ENCODE data around the gene RXRB. TPM values are rescaled to one million over a fixed set of nuclear protein-coding genes. Genes with fewer than 3 reads are reported as not detected.

RXRB gene
- total and polyA plus RNA-seq, 2 of the 13 experiments (the other 11 are each of a cell fraction or from before 2014, with no cell fraction given), result 26.7 to 55.7 TPM

GRCh38 chr6:33205191-33206026 is 4.9 kb upstream of the RXRB start (continued):
- TF ChIP-seq POLR2A (IDR thresholded peaks at IDR 0.05; ENCODE audit: insufficient read depth in 1 of 2, low read depth in 2 of 2, low read length in 2 of 2) (no peak), TAF1 (CRISPR knock-in tag; IDR thresholded peaks at IDR 0.05) (no peak), TBL1XR1 (IDR thresholded peaks at IDR 0.05; ENCODE audit: borderline replicate concordance, low read length, partially characterized antibody) (no peak), HOXD1 (CRISPR knock-in tag; IDR thresholded peaks at IDR 0.05) (no peak), SALL2 (CRISPR knock-in tag; IDR thresholded peaks at IDR 0.05) (no peak), PRPF4 (IDR thresholded peaks at IDR 0.05; ENCODE audit: low read depth, low read length, poor library complexity, severe bottlenecking) (no peak), HMGXB4 (CRISPR knock-in tag; IDR thresholded peaks at IDR 0.05; ENCODE audit: borderline replicate concordance in 1 of 2, low read depth in 1 of 2) (no peak), SP4 (CRISPR knock-in tag; IDR thresholded peaks at IDR 0.05) (no peak), ZNF383 (CRISPR knock-in tag; IDR thresholded peaks at IDR 0.05; ENCODE audit: borderline replicate concordance) (no peak), YEATS2 (CRISPR knock-in tag; IDR thresholded peaks at IDR 0.05; ENCODE audit: borderline replicate concordance) (no peak), NCOA2 (CRISPR knock-in tag; IDR thresholded peaks at IDR 0.05) (no peak), ZNF891 (CRISPR knock-in tag; IDR thresholded peaks at IDR 0.05) (peak; percentile 41; the same call in 1 of the 2 replicates), SAP130 (CRISPR knock-in tag; IDR thresholded peaks at IDR 0.05; ENCODE audit: low read depth) (peak; percentile 13; the same call in 1 of the 2 replicates), ZBTB7A (CRISPR knock-in tag; IDR thresholded peaks at IDR 0.05) (peak; percentile 35; the same call in 1 of the 2 replicates), MZF1 (CRISPR knock-in tag; IDR thresholded peaks at IDR 0.05; ENCODE audit: borderline replicate concordance) (0 out of 2 replicates have a peak, but pooled peaks have one; percentile 13), TIGD3 (CRISPR knock-in tag; IDR thresholded peaks at IDR 0.05; ENCODE audit: borderline replicate concordance) (no peak)
- TF ChIP-seq, protein P1, sequence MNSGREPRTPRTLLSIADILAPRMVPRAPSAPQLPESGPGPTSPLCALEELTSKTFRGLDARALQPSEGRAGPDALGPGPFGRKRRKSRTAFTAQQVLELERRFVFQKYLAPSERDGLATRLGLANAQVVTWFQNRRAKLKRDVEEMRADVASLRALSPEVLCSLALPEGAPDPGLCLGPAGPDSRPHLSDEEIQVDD (CRISPR knock-in tag; IDR thresholded peaks at IDR 0.05; ENCODE audit: borderline replicate concordance), result no peak
- TF ChIP-seq, protein P2, sequence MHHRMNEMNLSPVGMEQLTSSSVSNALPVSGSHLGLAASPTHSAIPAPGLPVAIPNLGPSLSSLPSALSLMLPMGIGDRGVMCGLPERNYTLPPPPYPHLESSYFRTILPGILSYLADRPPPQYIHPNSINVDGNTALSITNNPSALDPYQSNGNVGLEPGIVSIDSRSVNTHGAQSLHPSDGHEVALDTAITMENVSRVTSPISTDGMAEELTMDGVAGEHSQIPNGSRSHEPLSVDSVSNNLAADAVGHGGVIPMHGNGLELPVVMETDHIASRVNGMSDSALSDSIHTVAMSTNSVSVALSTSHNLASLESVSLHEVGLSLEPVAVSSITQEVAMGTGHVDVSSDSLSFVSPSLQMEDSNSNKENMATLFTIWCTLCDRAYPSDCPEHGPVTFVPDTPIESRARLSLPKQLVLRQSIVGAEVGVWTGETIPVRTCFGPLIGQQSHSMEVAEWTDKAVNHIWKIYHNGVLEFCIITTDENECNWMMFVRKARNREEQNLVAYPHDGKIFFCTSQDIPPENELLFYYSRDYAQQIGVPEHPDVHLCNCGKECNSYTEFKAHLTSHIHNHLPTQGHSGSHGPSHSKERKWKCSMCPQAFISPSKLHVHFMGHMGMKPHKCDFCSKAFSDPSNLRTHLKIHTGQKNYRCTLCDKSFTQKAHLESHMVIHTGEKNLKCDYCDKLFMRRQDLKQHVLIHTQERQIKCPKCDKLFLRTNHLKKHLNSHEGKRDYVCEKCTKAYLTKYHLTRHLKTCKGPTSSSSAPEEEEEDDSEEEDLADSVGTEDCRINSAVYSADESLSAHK (CRISPR knock-in tag; IDR thresholded peaks at IDR 0.05; ENCODE audit: borderline replicate concordance), result no peak
- TF ChIP-seq, protein P3, sequence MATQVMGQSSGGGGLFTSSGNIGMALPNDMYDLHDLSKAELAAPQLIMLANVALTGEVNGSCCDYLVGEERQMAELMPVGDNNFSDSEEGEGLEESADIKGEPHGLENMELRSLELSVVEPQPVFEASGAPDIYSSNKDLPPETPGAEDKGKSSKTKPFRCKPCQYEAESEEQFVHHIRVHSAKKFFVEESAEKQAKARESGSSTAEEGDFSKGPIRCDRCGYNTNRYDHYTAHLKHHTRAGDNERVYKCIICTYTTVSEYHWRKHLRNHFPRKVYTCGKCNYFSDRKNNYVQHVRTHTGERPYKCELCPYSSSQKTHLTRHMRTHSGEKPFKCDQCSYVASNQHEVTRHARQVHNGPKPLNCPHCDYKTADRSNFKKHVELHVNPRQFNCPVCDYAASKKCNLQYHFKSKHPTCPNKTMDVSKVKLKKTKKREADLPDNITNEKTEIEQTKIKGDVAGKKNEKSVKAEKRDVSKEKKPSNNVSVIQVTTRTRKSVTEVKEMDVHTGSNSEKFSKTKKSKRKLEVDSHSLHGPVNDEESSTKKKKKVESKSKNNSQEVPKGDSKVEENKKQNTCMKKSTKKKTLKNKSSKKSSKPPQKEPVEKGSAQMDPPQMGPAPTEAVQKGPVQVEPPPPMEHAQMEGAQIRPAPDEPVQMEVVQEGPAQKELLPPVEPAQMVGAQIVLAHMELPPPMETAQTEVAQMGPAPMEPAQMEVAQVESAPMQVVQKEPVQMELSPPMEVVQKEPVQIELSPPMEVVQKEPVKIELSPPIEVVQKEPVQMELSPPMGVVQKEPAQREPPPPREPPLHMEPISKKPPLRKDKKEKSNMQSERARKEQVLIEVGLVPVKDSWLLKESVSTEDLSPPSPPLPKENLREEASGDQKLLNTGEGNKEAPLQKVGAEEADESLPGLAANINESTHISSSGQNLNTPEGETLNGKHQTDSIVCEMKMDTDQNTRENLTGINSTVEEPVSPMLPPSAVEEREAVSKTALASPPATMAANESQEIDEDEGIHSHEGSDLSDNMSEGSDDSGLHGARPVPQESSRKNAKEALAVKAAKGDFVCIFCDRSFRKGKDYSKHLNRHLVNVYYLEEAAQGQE (IDR thresholded peaks at IDR 0.05; ENCODE audit: borderline replicate concordance in 1 of 2, low read depth in 1 of 2, low read length in 2 of 2), result no peak
